Fibroblast of pulmonary artery (primary cell): Measurements from ENCODE around the gene PPP4R3B.
"Not testable (repeated sequence)": the region's sequence is repeated elsewhere in the genome, so short reads cannot be mapped to it uniquely, and the experiment has no call there.

ENCODE experiments used
- DNase-seq: peaks from one replicate; pipeline ENCODE4 v3.0.0-alpha.2; 2010; ENCODE audit warnings: low read depth
- H3K4me3 ChIP-seq: replicated peaks from 2 replicates; pipeline ENCODE4 v1.5.1; 2011; ENCODE audit warnings: low read depth, mild to moderate bottlenecking, control low read depth, low read length, moderate library complexity
- TF ChIP-seq, protein P1 (sequence below): IDR thresholded peaks from 2 replicates; pipeline ENCODE4 v1.5.1; 2011; ENCODE audit warnings: mild to moderate bottlenecking, control low read depth, low read length, inconsistent platforms; ENCODE audit errors: missing control alignments

Gene PPP4R3B

GRCh38 chr2:55567298-55567697 is 50.1 kb downstream of the PPP4R3B start:
- TF ChIP-seq, protein P1, sequence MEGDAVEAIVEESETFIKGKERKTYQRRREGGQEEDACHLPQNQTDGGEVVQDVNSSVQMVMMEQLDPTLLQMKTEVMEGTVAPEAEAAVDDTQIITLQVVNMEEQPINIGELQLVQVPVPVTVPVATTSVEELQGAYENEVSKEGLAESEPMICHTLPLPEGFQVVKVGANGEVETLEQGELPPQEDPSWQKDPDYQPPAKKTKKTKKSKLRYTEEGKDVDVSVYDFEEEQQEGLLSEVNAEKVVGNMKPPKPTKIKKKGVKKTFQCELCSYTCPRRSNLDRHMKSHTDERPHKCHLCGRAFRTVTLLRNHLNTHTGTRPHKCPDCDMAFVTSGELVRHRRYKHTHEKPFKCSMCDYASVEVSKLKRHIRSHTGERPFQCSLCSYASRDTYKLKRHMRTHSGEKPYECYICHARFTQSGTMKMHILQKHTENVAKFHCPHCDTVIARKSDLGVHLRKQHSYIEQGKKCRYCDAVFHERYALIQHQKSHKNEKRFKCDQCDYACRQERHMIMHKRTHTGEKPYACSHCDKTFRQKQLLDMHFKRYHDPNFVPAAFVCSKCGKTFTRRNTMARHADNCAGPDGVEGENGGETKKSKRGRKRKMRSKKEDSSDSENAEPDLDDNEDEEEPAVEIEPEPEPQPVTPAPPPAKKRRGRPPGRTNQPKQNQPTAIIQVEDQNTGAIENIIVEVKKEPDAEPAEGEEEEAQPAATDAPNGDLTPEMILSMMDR, result no peak
- no peak for DNase-seq
- no peak overlapping the region for H3K4me3 ChIP-seq

DNA sequence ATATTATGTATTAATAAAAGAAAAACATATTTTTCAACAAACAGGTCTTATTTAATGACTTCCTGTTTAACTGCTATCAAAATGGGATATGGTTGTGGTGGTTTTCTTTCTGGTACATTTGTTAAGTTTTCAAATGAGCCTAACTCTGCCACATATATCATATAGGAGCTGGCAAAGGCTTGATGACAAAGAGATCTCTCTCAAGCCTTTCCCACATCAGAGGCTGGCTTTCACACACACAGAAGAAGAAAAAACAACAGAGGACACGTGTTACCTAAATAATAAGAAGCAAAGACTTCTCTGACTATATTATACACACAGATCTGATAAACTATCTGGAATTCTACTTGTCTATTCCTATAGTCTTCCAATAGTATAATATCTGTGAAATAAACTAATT is 51.8 kb downstream of the PPP4R3B start:
- TF ChIP-seq, protein P1, result no peak
- no peak for DNase-seq
- no peak overlapping the region for H3K4me3 ChIP-seq

DNA sequence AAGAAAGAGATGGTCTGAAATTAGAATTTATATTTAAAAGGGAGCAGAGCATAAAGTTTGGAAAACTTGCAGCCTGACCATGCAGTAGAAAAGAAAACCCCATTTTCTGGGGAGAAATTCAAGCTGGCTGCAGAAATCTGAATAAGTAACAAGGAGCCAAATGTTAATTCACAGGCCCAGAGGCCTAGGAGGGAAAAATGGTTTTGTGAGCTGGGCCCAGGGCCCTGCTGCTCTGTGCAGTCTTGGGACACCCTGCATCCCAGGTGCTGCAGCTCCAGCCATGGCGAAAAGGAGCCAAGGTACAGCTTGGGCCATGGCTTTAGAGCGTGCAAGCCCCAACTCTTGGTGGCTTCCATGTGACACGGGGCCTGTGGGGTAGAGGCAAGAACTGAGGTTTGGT is 56.6 kb downstream of the PPP4R3B start:
- TF ChIP-seq, protein P1, result no peak
- DNase-seq, result no peak
- no peak overlapping the region for H3K4me3 ChIP-seq

DNA sequence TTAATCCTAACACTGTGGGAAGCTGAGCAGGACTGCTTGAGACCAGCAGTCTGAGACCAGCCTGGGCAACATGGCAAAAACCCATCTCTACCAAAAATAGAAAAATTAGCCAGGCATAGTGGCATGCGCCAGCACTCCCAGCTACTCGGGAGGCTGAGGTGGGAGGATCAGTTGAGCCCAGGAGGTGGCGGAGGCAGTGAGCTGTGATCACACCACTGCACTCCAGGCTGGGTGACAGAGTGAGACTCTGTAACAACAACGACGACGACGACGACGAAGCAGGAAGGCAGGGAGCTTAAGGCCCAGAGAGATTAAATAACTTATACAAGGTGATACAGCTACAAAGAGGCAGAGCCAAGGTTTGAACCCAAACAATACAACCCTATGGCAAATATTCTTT is 60.6 kb downstream of the PPP4R3B start:
- H3K4me3 ChIP-seq, result no peak overlapping the region
- TF ChIP-seq, protein P1, result no peak
- no peak for DNase-seq

DNA sequence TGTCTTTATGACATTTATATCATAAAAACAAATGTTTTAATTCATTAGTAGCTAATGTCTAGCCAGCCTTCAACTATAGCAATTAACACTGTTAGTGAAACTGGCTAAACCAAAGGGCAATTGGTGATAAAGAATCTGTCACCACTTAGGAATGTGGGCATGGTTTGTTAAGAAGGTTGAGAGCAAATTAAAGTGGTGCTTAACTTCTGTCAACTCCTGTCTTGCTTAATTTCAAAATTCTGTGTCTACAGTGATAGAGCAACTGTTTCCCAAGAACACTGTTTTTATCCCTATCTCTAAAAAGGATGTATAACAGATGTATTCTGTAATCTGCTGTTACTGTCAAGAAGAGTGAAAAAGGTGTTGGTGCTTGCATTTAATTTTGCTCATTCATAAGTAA is 61.4 kb downstream of the PPP4R3B start:
- H3K4me3 ChIP-seq, result no peak overlapping the region
- DNase-seq, result peak; percentile 18
- TF ChIP-seq, protein P1, result no peak

DNA sequence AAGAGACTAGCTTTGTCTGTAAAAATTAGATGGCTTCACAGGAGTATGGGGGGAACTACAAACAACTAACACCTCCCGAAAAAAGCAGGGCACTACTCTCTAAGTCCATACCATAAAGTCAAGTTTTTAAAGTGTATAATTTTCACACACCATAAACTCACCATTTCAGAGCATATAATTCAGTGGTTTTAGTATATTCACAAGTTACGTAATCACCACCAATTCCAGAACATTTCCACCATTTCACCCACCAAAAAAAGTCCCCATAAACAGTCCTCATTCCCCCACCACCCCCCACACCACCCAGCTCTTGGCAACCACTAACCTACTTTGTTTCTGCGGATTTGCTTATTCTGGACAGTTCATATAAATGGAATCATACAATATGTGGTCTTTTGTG is 64.1 kb downstream of the PPP4R3B start:
- TF ChIP-seq, protein P1, result no peak
- no peak for DNase-seq
- no peak overlapping the region for H3K4me3 ChIP-seq

GRCh38 chr2:55550368-55551102 is 66.9 kb downstream of the PPP4R3B start:
- TF ChIP-seq, protein P1, result no peak
- peak; percentile 88 for DNase-seq
- no peak overlapping the region for H3K4me3 ChIP-seq

GRCh38 chr2:55547679-55548078 is 69.7 kb downstream of the PPP4R3B start:
- DNase-seq, H3K4me3 ChIP-seq: not testable (repeated sequence)
